ENCODE measurements around the gene RIN2. TPM values are rescaled to one million over a fixed set of nuclear protein-coding genes. Genes with fewer than 3 reads are reported as not detected.

Gene RIN2
- total RNA-seq, 2 donors from 2014 or later: 17.0 to 19.6 TPM

- 88 to 95% methylated on average over 1 to 2 of the region's 2 CpGs for WGBS, 2 experiments (ENCODE audit: insufficient coverage in 1 of 2, insufficient read length in 1 of 2)
- no peaks in the 10 kb centered on the region for H3K36me3 ChIP-seq (ENCODE audit: control insufficient read depth, insufficient read depth, low read length)
- Mint-ChIP-seq H3K4me1 (peaks cover 7% of the 10 kb centered on the region), H3K27me3 (ENCODE audit: insufficient read depth) (no peaks in the 10 kb centered on the region), H3K4me3 (no peak overlapping the region), H3K27ac (no peak overlapping the region), H3K36me3 (ENCODE audit: low read depth) (no peaks in the 10 kb centered on the region), H3K9me3 (peaks cover 6% of the 10 kb centered on the region)
- no peak for DNase-seq
- H3K9me3 ChIP-seq (ENCODE audit: control insufficient read depth, low read length): peaks cover 9% of the 10 kb centered on the region
- no peaks in the 10 kb centered on the region for H3K4me1 ChIP-seq (ENCODE audit: control insufficient read depth, insufficient read depth, low read length)
- H3K27ac ChIP-seq (ENCODE audit: low read depth, low read length): no peak overlapping the region
- no peak overlapping the region for H3K4me3 ChIP-seq (ENCODE audit: low read length)
- TF ChIP-seq CTCF (conservative IDR thresholded peaks at IDR 0.05): no peak
- H3K9ac ChIP-seq (ENCODE audit: extremely low read depth, low read length, poor library complexity, severe bottlenecking): no peak overlapping the region
- H3K27me3 ChIP-seq (ENCODE audit: control insufficient read depth, insufficient read depth, low read length, poor library complexity, severe bottlenecking): no peaks in the 10 kb centered on the region
Measured at GRCh38 chr20:19741924-19742323, 16.1 kb upstream of the RIN2 start.

- no peak overlapping the region for H3K4me3 ChIP-seq (ENCODE audit: low read length)
- peaks cover 9% of the 10 kb centered on the region for H3K9me3 ChIP-seq (ENCODE audit: control insufficient read depth, low read length)
- no peak for DNase-seq
- Mint-ChIP-seq H3K9me3 (peaks cover 6% of the 10 kb centered on the region), H3K36me3 (ENCODE audit: low read depth) (no peaks in the 10 kb centered on the region), H3K27ac (no peak overlapping the region), H3K27me3 (ENCODE audit: insufficient read depth) (no peaks in the 10 kb centered on the region), H3K4me1 (peaks cover 7% of the 10 kb centered on the region), H3K4me3 (no peak overlapping the region)
- H3K27ac ChIP-seq (ENCODE audit: low read depth, low read length): no peak overlapping the region
- H3K36me3 ChIP-seq (ENCODE audit: control insufficient read depth, insufficient read depth, low read length): no peaks in the 10 kb centered on the region
- TF ChIP-seq CTCF (conservative IDR thresholded peaks at IDR 0.05): no peak
- 82 to 89% methylated on average over 9 of the region's 9 CpGs for WGBS, 2 experiments (ENCODE audit: insufficient coverage in 1 of 2, insufficient read length in 1 of 2)
- no peaks in the 10 kb centered on the region for H3K4me1 ChIP-seq (ENCODE audit: control insufficient read depth, insufficient read depth, low read length)
- H3K27me3 ChIP-seq (ENCODE audit: control insufficient read depth, insufficient read depth, low read length, poor library complexity, severe bottlenecking): no peaks in the 10 kb centered on the region
- H3K9ac ChIP-seq (ENCODE audit: extremely low read depth, low read length, poor library complexity, severe bottlenecking): no peak overlapping the region
Measured at GRCh38 chr20:19742974-19743639, 15.0 kb upstream of the RIN2 start.

- H3K9ac ChIP-seq (ENCODE audit: extremely low read depth, low read length, poor library complexity, severe bottlenecking): no peak overlapping the region
- WGBS, 2 experiments (ENCODE audit: insufficient coverage in 1 of 2, insufficient read length in 1 of 2): 63% methylated on average over 1 of the region's 1 CpG; no CpG with 5 or more reads in 1 of the 2 experiments
Measured at GRCh38 chr20:19743640-19743995, 14.4 kb upstream of the RIN2 start.

More at GRCh38 chr20:19743640-19743995, 14.4 kb upstream of the RIN2 start:
- no peaks in the 10 kb centered on the region for H3K4me1 ChIP-seq (ENCODE audit: control insufficient read depth, insufficient read depth, low read length)
- no peak for DNase-seq
- H3K27me3 Mint-ChIP-seq (ENCODE audit: insufficient read depth): no peaks in the 10 kb centered on the region
- H3K27me3 ChIP-seq (ENCODE audit: control insufficient read depth, insufficient read depth, low read length, poor library complexity, severe bottlenecking): no peaks in the 10 kb centered on the region
- no peaks in the 10 kb centered on the region for H3K36me3 Mint-ChIP-seq (ENCODE audit: low read depth)
- peaks cover 6% of the 10 kb centered on the region for H3K9me3 Mint-ChIP-seq
- peaks cover 9% of the 10 kb centered on the region for H3K9me3 ChIP-seq (ENCODE audit: control insufficient read depth, low read length)
- TF ChIP-seq CTCF (conservative IDR thresholded peaks at IDR 0.05): no peak
- no peak overlapping the region for H3K4me3 ChIP-seq (ENCODE audit: low read length)
- no peaks in the 10 kb centered on the region for H3K36me3 ChIP-seq (ENCODE audit: control insufficient read depth, insufficient read depth, low read length)
- H3K4me3 Mint-ChIP-seq: no peak overlapping the region
- H3K27ac Mint-ChIP-seq: no peak overlapping the region
- H3K4me1 Mint-ChIP-seq: peaks cover 7% of the 10 kb centered on the region
- no peak overlapping the region for H3K27ac ChIP-seq (ENCODE audit: low read depth, low read length)
